Measurements from ENCODE around the gene GRAMD2A. TPM values are rescaled to one million over a fixed set of nuclear protein-coding genes. Genes with fewer than 3 reads are reported as not detected.

Gene GRAMD2A
- 10 to 100 TPM in 1 of 4 donors, 1 to 10 TPM in 3; 6.4 to 10.0 (median 7.9) TPM for polyA plus RNA-seq (ENCODE audit: insufficient read length in 4 of 4)

- no peak for DNase-seq (ENCODE audit: low read depth in 4 of 4, low spot score in 3 of 4)
Observed at GRCh38 chr15:72197460-72198355, at the start of gene GRAMD2A. GRAMD2A (minus strand) TSS chr15:72197787.

- no peak for DNase-seq (ENCODE audit: low read depth in 4 of 4, low spot score in 3 of 4)
Observed at GRCh38 chr15:72242775-72243370, 45.3 kb upstream of the GRAMD2A start.

- no peak for DNase-seq (ENCODE audit: low read depth in 4 of 4, low spot score in 3 of 4)
Observed at GRCh38 chr15:72239652-72240051, 42.1 kb upstream of the GRAMD2A start.

- DNase-seq (ENCODE audit: low read depth in 4 of 4, low spot score in 3 of 4) = no peak
Observed at GRCh38 chr15:72238586-72238985, 41.0 kb upstream of the GRAMD2A start.

- no peak for DNase-seq (ENCODE audit: low read depth in 4 of 4, low spot score in 3 of 4)
Observed at GRCh38 chr15:72237853-72238224, 40.3 kb upstream of the GRAMD2A start.

GRCh38 chr15:72237029-72237852 lies 39.7 kb upstream of the GRAMD2A start:
- no peak for DNase-seq (ENCODE audit: low read depth in 4 of 4, low spot score in 3 of 4)

GRCh38 chr15:72236381-72237003 lies 38.9 kb upstream of the GRAMD2A start:
- DNase-seq (ENCODE audit: low read depth in 4 of 4, low spot score in 3 of 4) = no peak

- DNase-seq (ENCODE audit: low read depth in 4 of 4, low spot score in 3 of 4) = no peak
Observed at GRCh38 chr15:72235298-72235697, 37.7 kb upstream of the GRAMD2A start.

- no peak for DNase-seq (ENCODE audit: low read depth in 4 of 4, low spot score in 3 of 4)
Observed at GRCh38 chr15:72233769-72234168, 36.2 kb upstream of the GRAMD2A start.

GRCh38 chr15:72231833-72232478 lies 34.4 kb upstream of the GRAMD2A start:
- no peak for DNase-seq (ENCODE audit: low read depth in 4 of 4, low spot score in 3 of 4)

- peak; percentile 92 to 96 (median 93) for DNase-seq (ENCODE audit: low read depth in 4 of 4, low spot score in 3 of 4)
Observed at GRCh38 chr15:72231066-72231832, 33.7 kb upstream of the GRAMD2A start, which contains the start of gene PKM. PKM (minus strand) TSS chr15:72231190; CDS start chr15:72219097, 12,093 bp downstream.

GRCh38 chr15:72230197-72231065 lies 32.8 kb upstream of the GRAMD2A start:
- DNase-seq (ENCODE audit: low read depth in 4 of 4, low spot score in 3 of 4) = peak; percentile 77 to 89 (median 84)

GRCh38 chr15:72229947-72230196 lies 32.3 kb upstream of the GRAMD2A start:
- DNase-seq (ENCODE audit: low read depth in 4 of 4, low spot score in 3 of 4) = no peak

GRCh38 chr15:72229076-72229946 lies 31.7 kb upstream of the GRAMD2A start:
- DNase-seq (ENCODE audit: low read depth in 4 of 4, low spot score in 3 of 4) = no peak

GRCh38 chr15:72227720-72228119 lies 30.1 kb upstream of the GRAMD2A start:
- no peak for DNase-seq (ENCODE audit: low read depth in 4 of 4, low spot score in 3 of 4)

- DNase-seq (ENCODE audit: low read depth in 4 of 4, low spot score in 3 of 4) = no peak
Observed at GRCh38 chr15:72227192-72227586, 29.6 kb upstream of the GRAMD2A start.

- DNase-seq (ENCODE audit: low read depth in 4 of 4, low spot score in 3 of 4) = no peak
Observed at GRCh38 chr15:72223278-72223677, 25.7 kb upstream of the GRAMD2A start.

- no peak for DNase-seq (ENCODE audit: low read depth in 4 of 4, low spot score in 3 of 4)
Observed at GRCh38 chr15:72222393-72222792, 24.8 kb upstream of the GRAMD2A start.
